Stimulated activated CD4-positive, alpha-beta T cell treated with anti-CD3 and anti-CD28 coated beads, Interleukin-1b, Interleukin-23, amount 100 ng/mL, for 48 hours (primary cell): ENCODE measurements around the gene GAN.

Source experiments
- DNase-seq: peaks from one replicate; pipeline ENCODE4 v3.0.0-alpha.2; 2020

Gene GAN

DNA sequence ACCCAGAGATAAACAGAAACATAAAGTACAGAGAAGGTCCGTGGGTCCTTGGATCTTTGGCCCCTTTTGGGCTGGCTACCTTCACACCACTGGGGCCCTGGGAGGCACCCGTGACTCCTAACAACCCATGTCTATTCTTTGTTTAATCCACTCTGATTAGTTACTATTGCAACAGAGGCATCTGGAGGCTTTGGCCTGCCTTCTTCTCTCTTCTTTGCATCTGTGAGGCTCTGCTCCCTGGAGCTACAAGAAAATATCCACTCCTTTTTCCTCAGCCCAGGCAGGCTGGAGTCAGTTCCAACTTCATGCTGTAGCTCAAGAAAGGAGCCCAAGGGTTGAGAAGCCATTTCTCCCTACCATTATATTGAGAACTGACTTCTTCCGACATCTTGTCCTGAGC, 120.3 kb downstream of the GAN start:
- no peak for DNase-seq

- no peak for DNase-seq
Observed at GRCh38 chr16:81435567-81435966, 120.8 kb downstream of the GAN start.

DNA sequence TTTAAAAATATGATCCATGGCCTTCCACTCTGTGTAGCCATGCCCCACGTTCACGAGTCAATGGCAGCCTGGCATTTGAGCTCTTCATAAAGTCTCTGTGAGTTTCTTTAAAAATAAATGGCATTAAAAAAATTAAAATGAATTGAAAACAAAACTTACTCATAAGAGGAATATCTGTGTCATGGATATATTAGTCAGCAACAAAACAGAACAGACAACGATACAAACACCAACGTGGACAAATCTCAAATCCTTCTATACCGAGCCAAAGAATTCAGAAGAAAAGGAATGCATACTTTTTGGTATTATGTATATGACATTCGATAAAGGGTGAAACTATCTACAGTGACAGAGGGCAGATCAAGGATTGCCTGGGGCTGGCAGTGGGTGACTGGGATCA, 121.6 kb downstream of the GAN start:
- no peak for DNase-seq

- no peak for DNase-seq
Observed at GRCh38 chr16:81437865-81438264, 123.1 kb downstream of the GAN start.
